EH (cell line): ENCODE results near the gene EFCC1.
A peak's percentile ranks its signal among the peaks of the same experiment; 100 is the strongest.
"Not testable (repeated sequence)": the region's sequence is repeated elsewhere in the genome, so short reads cannot be mapped to it uniquely, and the experiment has no call there.

ENCODE experiments used
- DNase-seq: peaks from one replicate; pipeline ENCODE4 v3.0.0-alpha.2; 2015; ENCODE audit warnings: low read depth

The EFCC1 gene

DNA sequence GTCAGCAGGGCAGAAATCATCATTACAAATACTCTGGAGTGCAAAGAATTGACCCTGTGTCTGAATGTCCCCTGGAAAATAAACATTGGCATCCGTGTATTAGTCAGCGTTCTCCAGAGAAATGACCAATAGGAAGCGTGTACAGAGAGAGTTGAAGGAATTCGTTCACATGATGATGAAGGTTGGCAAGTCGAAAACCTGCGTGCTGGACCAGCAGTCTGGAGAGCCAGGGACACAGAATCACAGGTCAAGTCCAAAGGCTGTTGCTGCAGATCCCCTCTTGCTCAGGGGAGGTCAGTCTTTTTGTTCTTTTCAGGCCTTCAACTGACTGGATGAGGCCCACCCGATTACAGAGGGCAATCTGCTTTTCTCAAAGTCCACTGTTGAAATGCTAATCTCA is 76.1 kb downstream of the EFCC1 start:
- peak; percentile 43 for DNase-seq

- no peak for DNase-seq
Measured at GRCh38 chr3:129078510-129078909, 77.4 kb downstream of the EFCC1 start.

DNA sequence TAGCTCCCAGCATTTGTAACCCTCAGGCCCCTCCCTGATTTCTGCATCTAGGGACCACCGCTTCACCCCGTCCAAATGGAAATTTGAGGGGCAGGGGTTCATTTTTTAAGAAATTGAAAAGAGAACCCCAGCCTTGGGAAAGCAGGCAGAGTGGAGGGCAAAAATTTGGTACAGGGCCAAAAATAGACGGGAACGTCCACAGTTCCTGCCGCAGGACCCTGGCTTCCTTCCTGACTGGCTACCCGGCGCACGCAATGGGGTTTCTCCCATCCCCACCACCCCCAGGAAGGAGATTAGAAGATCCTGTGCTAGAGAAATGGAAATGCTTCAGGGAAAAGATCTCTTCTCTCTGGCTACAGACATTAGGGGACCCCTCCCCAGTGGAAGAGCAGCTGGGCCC is 80.4 kb downstream of the EFCC1 start:
- DNase-seq: no peak

DNA sequence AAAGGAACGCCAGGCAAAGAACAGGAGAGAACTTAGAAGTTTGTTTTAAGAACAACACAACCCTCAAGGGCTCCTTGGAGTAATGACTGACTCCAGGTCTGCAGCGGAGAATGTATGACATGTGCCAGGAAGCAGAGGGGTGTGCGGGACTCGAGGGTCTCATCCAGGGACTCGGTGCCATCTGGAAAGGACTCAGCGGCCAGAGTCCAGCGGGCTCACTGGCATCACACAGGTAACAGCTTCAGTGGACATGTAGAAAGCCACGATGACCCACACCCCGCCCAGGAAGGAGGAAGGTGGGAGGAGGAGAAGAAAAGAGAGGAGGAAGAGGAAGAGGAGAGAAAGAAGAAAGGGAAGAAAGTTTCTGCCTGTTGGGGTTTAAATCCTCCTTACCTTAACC is 80.9 kb downstream of the EFCC1 start:
- no peak for DNase-seq

DNA sequence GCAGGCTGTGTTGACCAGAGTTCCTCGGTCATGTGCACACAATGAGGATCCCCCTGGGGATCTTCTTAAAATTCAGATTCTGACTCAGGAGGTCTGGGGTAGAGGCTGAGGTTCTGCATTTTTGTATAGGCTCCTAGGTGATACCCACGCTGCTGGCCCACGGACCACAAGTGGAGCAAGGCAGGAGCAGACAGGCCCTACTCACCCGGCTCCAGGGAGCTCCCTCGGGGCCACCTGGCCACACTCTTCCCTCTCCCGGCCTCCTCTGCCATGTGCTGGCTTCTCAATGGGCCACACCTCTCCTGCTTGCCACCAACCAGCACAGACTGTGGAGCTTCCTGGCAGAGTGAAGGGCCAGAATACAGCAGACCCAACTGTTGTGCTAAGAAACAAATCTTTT is 83.4 kb downstream of the EFCC1 start:
- no peak for DNase-seq

GRCh38 chr3:129085165-129085715 is 84.1 kb downstream of the EFCC1 start:
- no peak for DNase-seq

DNA sequence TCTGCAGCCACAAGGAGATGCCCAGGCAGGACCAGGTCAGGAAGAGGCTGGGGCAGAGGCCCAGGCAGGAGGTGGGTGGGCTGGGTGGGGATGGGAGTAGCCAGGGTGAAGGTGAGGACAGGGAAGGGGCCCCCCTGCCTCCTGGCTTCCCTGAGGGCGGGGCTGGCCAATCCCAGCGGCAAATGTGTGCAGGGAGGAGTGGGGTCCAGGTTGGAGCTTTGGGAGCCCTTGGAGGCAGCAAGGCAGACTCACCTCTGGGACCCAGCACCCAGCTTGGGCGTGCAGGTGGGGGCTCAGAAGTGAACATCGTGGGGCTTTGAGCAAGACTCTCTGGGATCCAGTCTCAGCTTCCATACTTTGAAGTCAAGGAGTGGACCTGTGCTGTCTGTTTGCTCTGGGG is 84.7 kb downstream of the EFCC1 start:
- no peak for DNase-seq

GRCh38 chr3:129087138-129087702 is 86.1 kb downstream of the EFCC1 start:
- peak; percentile 24 for DNase-seq

- DNase-seq: peak; percentile 29
Measured at GRCh38 chr3:129087904-129088303, 86.8 kb downstream of the EFCC1 start.

GRCh38 chr3:129088312-129088711 is 87.2 kb downstream of the EFCC1 start:
- not testable (repeated sequence) for DNase-seq
